B cell (primary cell): ENCODE data around the gene EDARADD. TPM values are rescaled to one million over a fixed set of nuclear protein-coding genes. Genes with fewer than 3 reads are reported as not detected.

Experiments
- ATAC-seq: fragments of 200-7000 bp; cut with Tn5 transposase; one replicate; pipeline ENCODE4 v1.10.0; 2021; ENCODE audit warnings: low read depth, mild to moderate bottlenecking, moderate number of reproducible peaks, moderate library complexity
- CTCF ChIA-PET: fragments of 350-600 bp; sonication (Branson Sonifier 250); formaldehyde crosslinking; loops from one replicate; lab custom pipeline; 2021; ENCODE audit warnings: antibody characterized with exemption, inconsistent platforms; lab: Charles Lee
- POLR2A ChIA-PET: fragments of 350-600 bp; sonication (Branson Sonifier 250); formaldehyde crosslinking; loops from one replicate; lab custom pipeline; 2021; ENCODE audit warnings: antibody characterized with exemption; lab: Charles Lee
- DNase-seq: peaks from one replicate; pipeline ENCODE4 v3.0.0; 2013
- H2AFZ ChIP-seq: 2 replicates; pipeline ENCODE4 v1.6.1; 2012; ENCODE audit warnings: mild to moderate bottlenecking, low read depth, low read length; ENCODE audit not compliant: insufficient read depth, poor library complexity, severe bottlenecking
- H3K27ac ChIP-seq, 2 donors: 1 replicate in 1 of 2; 2 replicates in 1 of 2; pipeline ENCODE4 v1.5.1; 2012 to 2013; ENCODE audit warnings: low read length in 2 of 2, mild to moderate bottlenecking in 2 of 2, moderate library complexity in 1 of 2
- H3K27me3 ChIP-seq, 4 experiments: fragments of 200-600 bp in 1 of 4; sonication (generic) in 1 of 4; replicated peaks in 1 of 4; 1 replicate in 2 of 4; 2 replicates in 2 of 4; pipeline versions ENCODE4 v1.6.1 to v1.7.0; 2013 to 2016; ENCODE audit warnings: low read length in 3 of 4, mild to moderate bottlenecking in 2 of 4, mixed read lengths in 1 of 4, moderate library complexity in 1 of 4; ENCODE audit not compliant: insufficient read depth in 4 of 4, control insufficient read depth in 3 of 4; ENCODE audit errors: control extremely low read depth in 1 of 4
- H3K36me3 ChIP-seq, 2 experiments: replicated peaks in 1 of 2; 1 replicate in 1 of 2; 2 replicates in 1 of 2; pipeline versions ENCODE4 v1.6.1 to v1.7.1; 2013; ENCODE audit warnings: low read length in 1 of 2; ENCODE audit not compliant: insufficient read depth in 2 of 2, control insufficient read depth in 1 of 2; ENCODE audit errors: control extremely low read depth in 1 of 2, extremely low read depth in 1 of 2
- H3K4me1 ChIP-seq, 2 donors: fragments of 200-600 bp in 1 of 2; sonication (generic) in 1 of 2; 1 replicate in 1 of 2; 2 replicates in 1 of 2; pipeline versions ENCODE4 v1.5.1 to v1.6.1; 2013 to 2017; ENCODE audit warnings: low read length in 2 of 2; ENCODE audit not compliant: control insufficient read depth in 2 of 2, insufficient read depth in 2 of 2
- H3K4me2 ChIP-seq: replicated peaks from 2 replicates; pipeline ENCODE3; 2012; ENCODE audit warnings: mild to moderate bottlenecking, low read depth, low read length; ENCODE audit not compliant: poor library complexity, severe bottlenecking
- H3K4me3 ChIP-seq, 5 experiments: fragments of 200-600 bp in 1 of 5; sonication (generic) in 1 of 5; 1 replicate in 3 of 5; 2 replicates in 2 of 5; pipeline versions ENCODE4 v1.5.1 to v1.7.0; 2011 to 2016; ENCODE audit warnings: low read length in 4 of 5, mild to moderate bottlenecking in 4 of 5, low read depth in 2 of 5, control low read depth in 1 of 5, moderate library complexity in 1 of 5; ENCODE audit not compliant: insufficient read depth in 1 of 5; ENCODE audit errors: control extremely low read depth in 1 of 5, extremely low read depth in 1 of 5
- H3K79me2 ChIP-seq: fragments of 200-600 bp; sonication (generic); one replicate; pipeline ENCODE4 v1.6.0; 2016; ENCODE audit warnings: low read length; ENCODE audit not compliant: control insufficient read depth, insufficient read depth
- H3K9ac ChIP-seq: fragments of 200-600 bp; sonication (generic); 2 replicates; pipeline ENCODE4 v1.6.1; 2017; ENCODE audit warnings: mild to moderate bottlenecking, low read length, moderate library complexity
- H3K9me3 ChIP-seq, 3 donors: one replicate each; pipeline versions ENCODE4 v1.6.1 to v1.7.1; 2013; ENCODE audit warnings: low read length in 2 of 3; ENCODE audit not compliant: control insufficient read depth in 2 of 3, insufficient read depth in 1 of 3; ENCODE audit errors: control extremely low read depth in 1 of 3
- H4K20me1 ChIP-seq: 2 replicates; pipeline ENCODE4 v1.6.0; 2012; ENCODE audit warnings: mild to moderate bottlenecking, low read length; ENCODE audit not compliant: insufficient read depth, control insufficient read depth, poor library complexity, severe bottlenecking
- H3K27ac Mint-ChIP-seq: one replicate; pipeline ENCODE4 v1.8.0; 2021; ENCODE audit warnings: mixed read lengths
- H3K27me3 Mint-ChIP-seq: one replicate; pipeline ENCODE4 v1.8.0; 2021; ENCODE audit warnings: mixed read lengths
- H3K4me1 Mint-ChIP-seq: one replicate; pipeline ENCODE4 v1.8.0; 2021; ENCODE audit warnings: mixed read lengths
- H3K4me3 Mint-ChIP-seq: one replicate; pipeline ENCODE4 v1.8.0; 2021; ENCODE audit warnings: mixed read lengths
- H3K9me3 Mint-ChIP-seq: one replicate; pipeline ENCODE4 v1.8.0; 2022; ENCODE audit warnings: mixed read lengths; ENCODE audit not compliant: insufficient read depth
- CTCF ChIP-seq: fragments of 200-600 bp; IDR thresholded peaks from one replicate; pipeline ENCODE4 v1.8.0; 2022; ENCODE audit warnings: antibody characterized with exemption, mild to moderate bottlenecking
- EZH2 ChIP-seq: IDR thresholded peaks from 2 replicates; pipeline ENCODE4 v1.6.1; 2012; ENCODE audit warnings: borderline replicate concordance, low read depth, mild to moderate bottlenecking, moderate library complexity, low read length; ENCODE audit not compliant: insufficient read depth, poor library complexity, severe bottlenecking
- WGBS: methylation state at CpG from one replicate; pipeline ENCODE4 v1.1.5; 2013; ENCODE audit warnings: missing lambda C conversion rate; ENCODE audit not compliant: insufficient coverage; 5-methylcytosine and 5-hydroxymethylcytosine counted together
- intact Hi-C: fragments of 100-400 bp; cut with micrococcal nuclease; formaldehyde crosslinking; loops from one replicate; pipeline ENCODE4 v1.10.0; 2022
- polyA plus RNA-seq: library from polyadenylated mRNA; depleted of rRNA; stranded (reverse); fragments of >200 nt; gene quantifications from 2 replicates; pipeline ENCODE4 v1.2.3, GENCODE V29; 2012
- total RNA-seq, 2 donors: library from RNA; stranded (reverse); fragments of 120-200 nt in 1 of 2; gene quantifications; 1 replicate in 1 of 2; 2 replicates in 1 of 2; pipeline versions ENCODE4 v1.2.3 to v1.2.4, GENCODE V29; 2013 to 2022

The EDARADD gene
- total and polyA plus RNA-seq, 2 donors (not counting 1 experiment from before 2014, with no cell fraction given): 0.15 TPM; not detected in 1

DNA sequence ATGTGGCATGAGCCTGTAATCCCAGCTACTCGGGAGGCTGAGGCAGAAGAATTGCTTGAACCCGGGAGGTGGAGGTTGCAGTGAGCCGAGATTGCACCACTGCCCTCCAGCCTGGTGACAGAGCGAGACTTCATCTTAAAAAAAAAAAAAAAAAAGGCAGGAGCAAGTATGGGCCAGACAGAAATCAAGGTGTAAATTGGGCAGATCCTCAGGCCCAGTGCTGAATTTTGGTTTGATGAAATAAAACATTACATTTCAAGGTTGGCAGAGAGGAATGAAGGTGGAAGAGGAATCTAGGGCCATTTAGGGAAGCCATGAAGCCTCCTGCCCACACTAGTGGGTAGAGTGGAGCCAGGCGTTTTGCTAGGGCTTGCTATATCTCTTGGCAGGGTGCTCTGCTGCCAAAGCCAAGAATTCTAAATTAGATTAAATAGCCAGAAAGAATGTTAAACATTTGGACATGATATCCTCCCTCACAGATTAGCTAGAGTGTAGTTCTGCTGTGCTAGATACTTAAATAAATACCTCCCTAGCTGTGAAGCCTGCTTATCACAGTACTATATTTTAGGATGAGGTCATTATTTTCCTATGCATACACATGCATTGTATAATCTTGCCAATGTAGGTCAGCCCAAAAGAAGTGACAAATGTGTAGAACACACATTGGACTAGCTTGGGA lies 113.1 kb downstream of the EDARADD start:
- H3K4me1 ChIP-seq: peaks cover 9 to 12% of the 10 kb centered on the region in 2 donors
- WGBS: 98% methylated on average over 4 of the region's 5 CpGs
- H3K4me3 Mint-ChIP-seq: no peak overlapping the region

More for the DNA sequence above, 113.1 kb downstream of the EDARADD start:
- no peak overlapping the region for H3K27ac ChIP-seq
- TF ChIP-seq CTCF (no peak), EZH2 (no peak)
- H3K4me2 ChIP-seq: no peak overlapping the region
- no peaks in the 10 kb centered on the region for H3K79me2 ChIP-seq
- no peak overlapping the region for H3K4me3 ChIP-seq
- no peaks in the 10 kb centered on the region for H3K9me3 Mint-ChIP-seq
- H3K9me3 ChIP-seq: no peaks in the 10 kb centered on the region
- no peak overlapping the region for H3K9ac ChIP-seq
- ATAC-seq (no peak), DNase-seq (no peak)
- H3K27ac Mint-ChIP-seq: no peak overlapping the region
- H4K20me1 ChIP-seq: no peaks in the 10 kb centered on the region
- intact Hi-C loops: no loop called here
- POLR2A ChIA-PET: no interaction called here
- no peaks in the 10 kb centered on the region for H3K36me3 ChIP-seq
- CTCF ChIA-PET: interaction anchor here (0.7 to 1.2 kb wide), 2 partner anchors 370 to 594 kb away, joined by 3 read pairs; no protein-coding TSS in a partner anchor
- no peaks in the 10 kb centered on the region for H3K27me3 ChIP-seq
- H3K27me3 Mint-ChIP-seq: no peaks in the 10 kb centered on the region
- H3K4me1 Mint-ChIP-seq: peaks cover 21% of the 10 kb centered on the region
- no peak overlapping the region for H2AFZ ChIP-seq
